Measurements from ENCODE around the gene OST4.
A peak's percentile ranks its signal among the peaks of the same experiment; 100 is the strongest.

OST4 gene

DNA sequence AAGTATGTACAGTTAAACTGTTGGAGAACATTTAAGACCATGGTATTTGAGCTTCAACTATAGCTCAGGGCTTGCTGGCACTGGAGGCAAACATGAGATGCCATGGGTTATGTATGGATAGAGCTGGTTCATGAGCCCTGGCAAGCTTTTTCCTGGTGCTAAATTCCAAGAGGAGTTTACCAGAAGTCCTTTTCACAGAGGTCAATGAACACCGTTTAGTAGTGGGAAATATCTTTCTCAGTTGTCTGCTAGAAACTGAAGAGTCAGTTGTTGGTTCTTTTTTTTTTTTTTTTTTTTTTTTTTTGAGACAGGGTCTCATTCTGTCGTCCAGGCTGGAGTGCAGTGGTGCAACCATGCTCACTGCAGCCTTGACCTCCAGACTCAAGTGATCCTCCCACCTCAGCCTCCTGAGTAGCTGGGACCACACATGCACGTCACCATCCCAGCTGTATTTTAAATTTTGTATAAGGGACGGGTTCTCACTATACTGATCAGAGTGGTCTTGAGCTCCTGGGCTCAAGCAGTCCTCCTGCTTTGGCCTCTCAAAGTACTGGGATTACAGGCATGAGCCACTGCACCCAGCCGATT lies 16.5 kb upstream of the OST4 start:
- TF ChIP-seq, protein P1, sequence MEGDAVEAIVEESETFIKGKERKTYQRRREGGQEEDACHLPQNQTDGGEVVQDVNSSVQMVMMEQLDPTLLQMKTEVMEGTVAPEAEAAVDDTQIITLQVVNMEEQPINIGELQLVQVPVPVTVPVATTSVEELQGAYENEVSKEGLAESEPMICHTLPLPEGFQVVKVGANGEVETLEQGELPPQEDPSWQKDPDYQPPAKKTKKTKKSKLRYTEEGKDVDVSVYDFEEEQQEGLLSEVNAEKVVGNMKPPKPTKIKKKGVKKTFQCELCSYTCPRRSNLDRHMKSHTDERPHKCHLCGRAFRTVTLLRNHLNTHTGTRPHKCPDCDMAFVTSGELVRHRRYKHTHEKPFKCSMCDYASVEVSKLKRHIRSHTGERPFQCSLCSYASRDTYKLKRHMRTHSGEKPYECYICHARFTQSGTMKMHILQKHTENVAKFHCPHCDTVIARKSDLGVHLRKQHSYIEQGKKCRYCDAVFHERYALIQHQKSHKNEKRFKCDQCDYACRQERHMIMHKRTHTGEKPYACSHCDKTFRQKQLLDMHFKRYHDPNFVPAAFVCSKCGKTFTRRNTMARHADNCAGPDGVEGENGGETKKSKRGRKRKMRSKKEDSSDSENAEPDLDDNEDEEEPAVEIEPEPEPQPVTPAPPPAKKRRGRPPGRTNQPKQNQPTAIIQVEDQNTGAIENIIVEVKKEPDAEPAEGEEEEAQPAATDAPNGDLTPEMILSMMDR (IDR thresholded peaks at IDR 0.05), result no peak

DNA sequence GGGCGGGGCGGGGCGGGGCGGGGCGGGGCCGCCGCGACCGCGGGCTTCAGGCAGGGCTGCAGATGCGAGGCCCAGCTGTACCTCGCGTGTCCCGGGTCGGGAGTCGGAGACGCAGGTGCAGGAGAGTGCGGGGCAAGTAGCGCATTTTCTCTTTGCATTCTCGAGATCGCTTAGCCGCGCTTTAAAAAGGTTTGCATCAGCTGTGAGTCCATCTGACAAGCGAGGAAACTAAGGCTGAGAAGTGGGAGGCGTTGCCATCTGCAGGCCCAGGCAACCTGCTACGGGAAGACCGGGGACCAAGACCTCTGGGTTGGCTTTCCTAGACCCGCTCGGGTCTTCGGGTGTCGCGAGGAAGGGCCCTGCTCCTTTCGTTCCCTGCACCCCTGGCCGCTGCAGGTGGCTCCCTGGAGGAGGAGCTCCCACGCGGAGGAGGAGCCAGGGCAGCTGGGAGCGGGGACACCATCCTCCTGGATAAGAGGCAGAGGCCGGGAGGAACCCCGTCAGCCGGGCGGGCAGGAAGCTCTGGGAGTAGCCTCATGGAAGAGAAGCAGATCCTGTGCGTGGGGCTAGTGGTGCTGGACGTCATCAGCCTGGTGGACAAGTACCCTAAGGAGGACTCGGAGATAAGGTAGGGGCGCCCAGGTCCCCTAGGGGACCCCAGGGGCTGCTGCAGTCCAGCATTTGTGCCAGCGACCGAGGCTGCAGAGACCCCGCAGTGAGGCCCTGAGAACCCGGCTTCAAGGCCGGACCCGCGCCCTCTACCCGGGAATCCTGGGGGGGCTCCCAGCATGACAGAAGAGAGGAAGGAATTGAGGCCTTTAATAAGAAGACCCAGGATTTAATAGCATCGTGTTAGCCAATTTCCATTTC lies 15.5 kb upstream of the OST4 start, which contains the start of gene KHK:
TSS of gene KHK (plus strand) at position 49 of the 870 bp plus-strand sequence. CDS start at position 537, 488 bp downstream.
- TF ChIP-seq, protein P1 (IDR thresholded peaks at IDR 0.05), result no peak

- TF ChIP-seq, protein P1 (IDR thresholded peaks at IDR 0.05), result peak; percentile 76
Observed at GRCh38 chr2:27086090-27086723, 14.8 kb upstream of the OST4 start.

GRCh38 chr2:27085673-27086089 lies 14.2 kb upstream of the OST4 start:
- TF ChIP-seq, protein P1 (IDR thresholded peaks at IDR 0.05), result peak; percentile 24; the same call in 1 of the 2 replicates

GRCh38 chr2:27085062-27085672 lies 13.7 kb upstream of the OST4 start:
- TF ChIP-seq, protein P1 (IDR thresholded peaks at IDR 0.05), result no peak

DNA sequence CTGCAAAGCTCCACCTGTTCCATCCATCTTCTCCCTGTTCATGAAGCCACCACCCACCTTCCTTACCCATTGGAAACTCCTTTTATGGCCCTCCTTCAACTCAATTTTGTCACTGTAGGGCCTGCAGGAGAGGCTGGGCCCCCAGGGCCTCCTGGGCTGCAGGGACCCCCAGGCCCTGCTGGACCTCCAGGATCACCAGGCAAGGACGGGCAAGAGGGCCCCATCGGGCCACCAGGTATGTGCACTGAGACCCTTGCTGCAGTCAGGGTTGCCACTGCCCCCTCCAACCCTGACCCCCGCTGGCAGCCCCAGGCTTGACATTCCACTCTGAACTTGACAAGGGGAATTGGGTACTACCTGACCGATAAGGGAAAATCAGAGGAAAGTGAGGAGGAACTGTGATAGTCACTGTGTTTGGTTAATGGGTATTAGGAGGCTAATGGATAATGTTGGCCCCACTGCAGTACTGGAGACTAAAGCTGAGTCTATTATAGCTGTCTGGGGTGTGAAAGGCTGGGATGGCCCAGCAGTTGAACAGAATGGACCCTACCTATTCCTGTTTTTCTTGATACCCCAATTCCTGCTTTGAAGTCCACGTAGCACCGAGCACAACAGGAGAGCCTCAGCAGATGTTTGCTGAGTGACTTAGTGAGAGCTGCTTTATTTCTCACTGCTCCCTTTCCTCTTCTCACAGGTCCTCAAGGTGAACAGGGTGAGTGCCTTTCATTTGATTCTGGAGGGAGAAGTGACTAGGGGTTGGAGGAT lies 13.0 kb upstream of the OST4 start:
- TF ChIP-seq, protein P1 (IDR thresholded peaks at IDR 0.05), result no peak
